ENCODE measurements around the gene AGRN.

AGRN gene

DNA sequence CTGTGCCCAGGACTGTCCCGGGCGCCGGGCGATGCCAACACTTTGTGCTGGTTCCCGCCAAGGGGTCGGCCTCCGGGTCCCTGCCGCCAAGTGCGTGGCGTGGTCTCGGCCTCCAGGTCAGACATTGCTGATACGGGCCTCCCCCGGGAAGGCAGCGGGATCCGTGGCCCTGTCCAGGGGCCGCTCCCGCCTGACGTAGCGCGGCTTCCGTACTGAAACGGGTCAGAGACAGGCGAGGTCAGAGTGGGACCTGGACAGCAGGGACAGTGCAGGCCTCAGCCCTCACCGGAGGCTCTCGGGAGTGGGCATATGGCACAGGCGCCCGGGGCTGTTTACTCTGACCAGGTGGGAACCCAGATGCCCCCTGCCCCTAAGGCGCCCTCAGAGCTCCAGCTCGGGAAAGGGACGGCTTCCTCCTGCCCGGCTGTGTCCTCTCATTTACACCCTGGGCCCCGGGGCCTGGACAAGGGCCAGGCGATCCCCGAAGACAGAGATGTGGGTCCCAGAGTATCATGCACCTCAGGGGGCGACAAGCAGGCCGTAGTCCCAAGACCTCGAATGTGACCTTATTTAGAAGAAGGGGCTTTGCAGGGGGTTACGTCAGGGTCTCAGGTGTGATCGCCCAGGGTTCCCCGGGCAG lies 63.0 kb downstream of the AGRN start:
- no peak for DNase-seq

DNA sequence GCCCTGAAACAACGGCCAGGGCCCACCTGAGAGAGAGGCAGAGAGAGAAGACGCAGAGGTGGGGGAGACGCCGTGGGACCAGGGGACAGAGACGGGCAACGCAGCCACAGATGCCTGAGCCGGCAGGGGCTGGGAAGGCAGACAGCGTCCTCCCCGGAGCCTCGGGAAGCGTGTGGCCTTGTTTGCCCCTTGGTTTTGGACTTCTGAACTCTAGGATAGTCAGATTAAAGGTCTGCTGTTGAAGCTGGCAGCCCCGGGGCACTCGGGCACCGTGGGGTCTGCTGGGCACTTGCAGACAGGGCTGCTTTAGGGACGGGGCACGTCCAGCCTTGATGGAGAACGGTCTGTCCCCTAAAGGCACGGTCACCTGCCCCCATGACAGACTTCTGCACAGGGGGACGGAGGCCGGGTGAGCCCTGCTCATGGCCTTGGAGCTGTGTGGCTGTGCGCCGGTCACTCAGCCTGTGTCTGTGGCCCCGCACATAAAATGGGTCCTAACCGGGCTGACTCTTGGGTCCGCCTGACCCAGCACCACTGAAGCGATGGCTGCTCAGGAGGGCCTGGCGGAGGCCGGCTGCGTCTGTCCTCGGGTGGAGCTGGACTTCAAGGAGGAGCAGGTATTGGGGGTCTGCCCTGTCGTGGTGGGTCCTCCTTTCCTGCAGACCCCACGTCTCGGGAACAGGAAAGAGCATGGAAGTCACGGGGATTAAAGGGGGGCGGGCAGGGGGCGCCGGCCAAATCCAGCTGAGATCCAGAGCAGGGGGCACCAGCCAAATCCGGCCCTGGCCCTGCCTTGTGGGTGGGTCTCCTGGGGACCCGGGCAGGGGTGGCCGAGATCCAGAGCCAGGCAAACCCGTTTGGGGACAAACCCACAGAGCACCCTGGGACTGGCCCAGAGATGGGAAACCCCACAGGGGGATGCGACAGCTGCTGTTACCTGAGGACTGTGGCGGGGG lies 63.8 kb downstream of the AGRN start:
- no peak for DNase-seq

DNA sequence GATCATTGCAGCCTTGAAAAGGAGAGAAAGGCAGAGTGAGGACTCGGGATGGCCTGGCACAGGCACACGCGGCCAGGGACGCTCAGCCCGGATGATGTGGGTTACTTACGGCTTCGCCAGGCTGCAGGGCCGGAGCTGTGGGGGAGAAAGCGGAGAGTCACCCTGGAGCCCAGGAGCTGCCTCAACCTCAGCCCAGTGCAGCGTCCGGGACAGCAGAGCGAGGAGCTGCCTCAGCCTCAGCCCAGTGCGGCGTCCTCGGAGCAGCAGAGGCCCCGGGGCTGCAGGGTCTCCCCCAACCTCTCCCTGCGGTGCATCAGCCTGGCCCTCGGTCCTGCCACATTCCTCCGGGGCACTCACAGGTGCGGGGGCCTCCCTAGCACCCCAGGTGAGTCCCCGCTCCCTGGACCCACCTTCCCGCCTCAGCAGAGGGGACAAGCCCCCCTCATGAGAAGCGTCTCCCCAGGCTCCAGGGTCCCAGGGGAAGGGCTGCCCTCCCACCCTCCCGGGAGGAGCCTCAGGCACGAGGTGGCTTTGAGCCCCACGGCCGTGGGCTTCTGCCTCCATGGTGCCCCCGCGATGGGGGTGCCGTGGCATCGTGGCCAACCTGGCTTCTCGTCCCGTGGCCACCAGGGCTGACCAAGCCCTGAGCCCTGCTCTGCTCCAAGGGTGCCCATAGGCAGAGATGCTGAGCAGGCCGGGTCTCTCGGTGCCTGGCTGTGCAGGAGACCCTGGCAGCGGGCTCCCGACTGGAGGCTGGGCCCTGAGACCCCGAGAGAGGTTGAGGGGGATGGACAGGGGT lies 64.7 kb downstream of the AGRN start:
- DNase-seq = no peak

DNA sequence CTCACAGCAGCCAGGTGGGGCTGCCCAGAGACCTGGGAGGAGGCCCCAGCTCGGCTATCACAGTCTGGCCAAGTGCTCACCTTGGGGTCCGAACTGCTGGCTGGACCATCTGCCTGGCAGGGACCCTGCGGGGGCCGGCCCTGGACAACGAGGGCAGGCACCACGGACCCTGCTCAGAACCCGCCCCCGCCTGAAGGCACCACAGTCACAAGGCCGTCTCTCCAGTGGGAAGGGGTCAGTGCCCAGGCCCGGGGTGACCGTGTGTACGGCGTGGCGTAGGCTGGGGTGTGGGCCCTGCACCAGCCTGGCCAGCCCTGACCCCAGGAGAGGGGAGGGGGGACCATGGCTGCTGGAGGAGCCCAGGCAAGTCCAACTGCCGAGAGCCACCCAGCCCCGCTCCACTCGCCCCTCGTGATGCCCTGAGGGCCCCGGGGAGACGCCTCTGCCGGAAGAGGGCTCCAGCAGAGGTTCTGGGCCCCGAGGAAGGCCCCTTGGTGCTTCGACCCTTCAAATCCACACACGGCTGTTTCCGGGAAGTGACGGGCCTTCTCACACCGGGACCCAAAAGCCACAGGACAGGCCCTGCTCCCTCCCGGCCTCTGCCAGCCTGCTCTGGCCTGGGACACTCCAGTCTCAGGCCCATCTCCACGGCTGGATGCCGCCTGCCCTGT lies 65.4 kb downstream of the AGRN start:
- DNase-seq = no peak

DNA sequence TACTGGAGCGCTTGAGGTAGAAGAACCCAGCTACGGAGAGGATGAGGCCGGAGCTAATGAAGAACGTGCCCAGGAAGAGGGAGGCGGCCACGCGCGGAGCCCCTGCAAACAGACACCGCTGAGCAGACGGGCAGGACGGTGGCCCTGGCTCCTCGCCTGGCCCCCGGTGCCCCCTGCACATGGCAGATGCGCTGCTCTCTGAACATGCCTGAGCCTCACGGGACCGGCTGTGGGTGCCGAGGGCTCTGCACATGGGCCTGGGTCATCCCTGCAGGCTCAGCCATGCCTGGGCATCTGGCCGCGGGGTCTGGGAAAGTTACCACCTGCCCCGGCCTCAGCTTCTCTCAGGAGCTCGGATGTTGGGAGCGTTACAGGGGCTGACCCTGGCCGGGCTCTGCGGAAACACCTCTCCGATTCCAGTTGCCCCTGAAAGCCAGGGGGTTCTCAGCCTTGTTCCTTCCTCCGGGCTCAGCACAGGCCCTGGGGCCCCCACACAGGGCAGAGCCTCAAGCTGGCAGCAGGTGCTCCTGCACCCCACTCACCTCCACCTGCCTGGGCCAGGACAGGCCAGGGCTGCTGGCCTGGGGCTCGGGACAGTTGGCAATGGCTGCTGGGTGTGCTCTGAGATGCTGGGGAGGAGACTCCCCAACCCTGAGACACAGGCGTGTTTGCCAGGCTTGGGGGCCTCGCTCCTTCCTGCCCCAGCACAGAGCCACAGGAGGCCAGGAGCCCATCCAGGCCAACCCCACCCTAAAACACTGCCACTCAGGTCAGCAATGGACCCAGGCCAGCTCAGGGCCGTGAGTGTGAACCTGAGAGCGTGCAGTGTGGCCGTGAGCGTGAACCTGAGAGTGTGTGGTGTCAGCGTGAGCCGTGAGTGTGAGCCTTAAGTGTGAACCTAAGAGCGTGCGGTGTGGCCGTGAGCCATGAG lies 66.3 kb downstream of the AGRN start:
- no peak for DNase-seq

DNA sequence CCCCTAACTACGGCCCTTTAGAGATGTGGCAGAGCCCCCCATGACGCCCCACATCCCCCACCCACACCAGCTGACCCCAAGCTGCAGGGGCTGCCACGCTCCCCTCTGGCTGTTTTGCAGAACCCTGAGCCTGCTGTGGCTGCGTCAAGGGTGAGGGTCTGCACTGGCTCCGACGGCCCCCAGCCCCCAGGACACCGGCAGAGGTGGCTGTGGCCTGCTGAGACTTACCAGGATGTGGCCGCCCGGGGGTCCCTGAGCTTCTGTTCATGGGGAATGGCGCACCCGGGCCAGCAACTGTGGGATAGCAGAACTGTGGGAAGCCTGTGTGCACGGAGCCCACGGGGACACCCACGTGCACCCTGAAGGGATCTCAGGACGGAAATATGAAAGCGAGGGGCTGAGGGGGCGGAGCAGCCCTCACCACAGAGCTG lies 67.0 kb downstream of the AGRN start:
- DNase-seq = no peak

DNA sequence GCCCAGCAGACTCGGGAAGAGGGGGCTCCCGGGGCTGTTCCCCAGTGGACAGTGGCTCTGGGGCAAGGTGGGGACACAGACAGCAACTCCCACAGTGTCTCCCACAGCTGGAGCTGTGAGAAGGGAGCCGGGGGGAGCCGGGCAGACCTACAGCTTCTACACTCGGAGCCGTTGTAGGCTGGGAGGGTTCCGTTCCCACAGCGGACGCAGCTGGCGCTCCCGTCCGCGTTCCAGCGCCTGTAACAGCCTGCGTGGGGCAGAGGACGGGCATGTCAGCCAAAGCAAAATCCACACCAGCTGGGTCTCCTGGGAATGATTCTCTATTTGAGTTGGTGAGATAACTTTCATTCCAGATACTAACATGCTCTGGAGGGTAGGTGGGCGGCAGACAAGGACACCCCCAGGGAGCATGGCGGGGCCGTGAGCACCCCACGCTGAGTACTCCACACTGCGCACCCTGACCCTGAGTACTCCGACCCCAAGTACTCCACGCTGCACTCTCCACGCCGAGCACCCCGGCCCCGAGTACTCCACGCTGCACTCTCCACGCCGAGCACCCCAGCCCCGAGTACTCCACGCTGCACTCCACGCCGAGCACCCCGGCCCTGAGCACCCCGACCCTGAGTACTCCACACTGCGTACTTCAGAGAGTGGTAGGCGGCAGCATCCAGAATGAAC lies 67.6 kb downstream of the AGRN start:
- no peak for DNase-seq

DNA sequence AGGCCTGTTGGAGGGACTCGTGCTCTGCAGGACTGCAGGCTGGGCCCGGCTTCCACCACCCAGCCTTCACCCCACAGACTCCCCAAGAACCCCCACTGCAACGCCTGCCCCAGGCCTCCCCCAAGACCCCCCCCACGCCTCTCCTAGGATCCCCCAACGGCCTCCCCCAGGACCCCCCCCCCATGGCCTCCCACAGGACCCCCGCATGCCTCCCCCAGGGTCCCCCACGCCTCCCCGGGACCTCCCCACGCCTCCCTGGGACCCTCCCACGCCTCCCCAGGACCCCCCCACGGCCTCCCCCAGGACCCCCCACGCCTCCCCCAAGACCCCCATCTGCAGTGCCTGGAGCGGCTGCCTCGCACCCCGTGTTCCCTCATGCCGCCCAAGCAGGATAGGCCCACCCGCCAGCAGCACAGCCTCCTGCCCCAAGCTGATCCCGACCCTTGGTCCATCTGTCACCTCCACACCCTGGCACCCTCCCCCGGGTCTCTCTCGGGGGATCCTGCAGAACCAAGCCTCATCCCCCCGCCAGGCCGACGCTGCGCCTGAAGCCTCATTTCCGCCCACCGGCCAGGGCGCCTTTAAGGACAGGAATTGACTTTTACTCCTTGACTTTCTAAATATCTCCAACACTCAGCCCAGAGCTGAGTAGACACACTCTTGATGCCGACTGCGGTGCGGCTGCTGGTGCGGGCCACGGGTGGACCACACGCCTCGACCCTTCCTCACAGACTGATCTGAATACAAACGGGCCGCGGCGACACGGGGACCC lies 68.3 kb downstream of the AGRN start:
- no peak for DNase-seq

DNA sequence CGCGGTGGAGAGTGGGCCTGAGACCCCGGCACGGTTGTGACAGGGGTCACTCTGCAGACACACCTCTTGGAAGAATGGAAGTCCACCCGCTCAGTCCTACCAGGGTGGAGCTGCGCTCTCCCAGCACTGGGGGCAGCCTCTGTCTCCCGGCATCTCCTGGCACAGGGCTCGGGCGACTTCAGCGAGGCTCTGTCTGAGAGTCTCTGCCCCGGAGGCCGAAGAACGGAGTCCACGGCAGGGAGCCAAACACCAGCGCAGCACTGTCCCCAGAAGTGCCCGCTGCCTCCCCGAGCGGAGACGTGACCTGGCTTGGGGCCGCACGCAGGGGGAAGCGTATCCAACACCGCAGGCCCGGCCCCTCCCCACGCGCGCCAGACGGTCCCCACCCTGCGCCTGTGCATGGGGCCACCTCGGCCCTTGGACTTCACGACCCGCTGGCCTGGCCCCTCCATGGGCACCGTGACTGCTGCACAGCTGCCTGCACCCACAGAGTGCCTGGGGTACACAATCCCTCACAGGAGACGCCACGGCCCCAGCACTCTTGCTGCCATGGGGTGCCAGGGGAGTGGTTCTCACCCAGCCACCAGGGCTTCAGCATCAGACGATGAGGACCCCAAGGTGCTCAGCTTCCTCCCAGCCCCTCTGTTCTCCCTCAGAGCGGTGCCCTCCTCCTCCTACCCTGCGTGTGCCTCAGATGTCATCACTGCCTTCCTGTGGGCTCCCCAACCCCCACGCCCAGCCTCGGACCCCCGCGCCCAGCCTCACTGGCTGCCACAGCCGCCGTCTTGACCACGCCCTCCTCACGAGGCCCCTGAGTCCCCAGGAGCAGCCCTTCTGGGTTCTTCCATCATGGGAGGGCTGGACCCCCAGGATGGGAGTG lies 69.1 kb downstream of the AGRN start:
- DNase-seq = no peak

DNA sequence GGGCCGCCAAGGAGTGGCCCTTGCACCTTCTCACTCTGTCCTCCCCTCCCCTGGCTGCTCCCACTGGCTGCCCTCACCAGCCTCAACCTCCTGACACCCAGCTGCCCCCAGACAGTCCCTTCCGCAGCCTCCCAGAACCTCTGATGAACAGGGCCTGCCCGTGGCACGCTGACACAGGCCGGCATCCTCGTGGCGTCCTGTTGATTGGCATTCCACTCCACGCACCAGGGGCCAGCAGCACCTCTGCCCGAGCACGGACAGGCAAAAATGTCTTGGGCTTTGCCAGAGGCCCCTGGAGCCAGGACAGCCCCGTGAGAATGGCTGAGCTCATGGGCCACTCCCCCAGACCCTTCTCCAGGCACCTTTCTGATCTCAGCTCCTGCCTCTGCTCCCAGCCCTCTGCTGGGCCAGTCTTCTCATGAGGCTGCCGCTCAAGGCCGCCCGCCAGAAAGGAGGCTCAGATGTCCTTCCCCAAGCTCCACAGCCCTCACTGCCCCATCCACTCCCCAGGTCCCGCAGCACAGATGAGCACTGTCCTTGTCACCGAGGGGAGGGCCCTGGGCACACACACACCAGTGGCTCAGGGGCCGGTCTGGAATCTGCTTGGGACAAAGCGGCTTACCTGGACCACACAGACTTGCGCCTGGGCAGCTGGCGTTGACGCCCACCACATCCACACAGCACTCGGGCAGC lies 70.0 kb downstream of the AGRN start:
- no peak for DNase-seq

DNA sequence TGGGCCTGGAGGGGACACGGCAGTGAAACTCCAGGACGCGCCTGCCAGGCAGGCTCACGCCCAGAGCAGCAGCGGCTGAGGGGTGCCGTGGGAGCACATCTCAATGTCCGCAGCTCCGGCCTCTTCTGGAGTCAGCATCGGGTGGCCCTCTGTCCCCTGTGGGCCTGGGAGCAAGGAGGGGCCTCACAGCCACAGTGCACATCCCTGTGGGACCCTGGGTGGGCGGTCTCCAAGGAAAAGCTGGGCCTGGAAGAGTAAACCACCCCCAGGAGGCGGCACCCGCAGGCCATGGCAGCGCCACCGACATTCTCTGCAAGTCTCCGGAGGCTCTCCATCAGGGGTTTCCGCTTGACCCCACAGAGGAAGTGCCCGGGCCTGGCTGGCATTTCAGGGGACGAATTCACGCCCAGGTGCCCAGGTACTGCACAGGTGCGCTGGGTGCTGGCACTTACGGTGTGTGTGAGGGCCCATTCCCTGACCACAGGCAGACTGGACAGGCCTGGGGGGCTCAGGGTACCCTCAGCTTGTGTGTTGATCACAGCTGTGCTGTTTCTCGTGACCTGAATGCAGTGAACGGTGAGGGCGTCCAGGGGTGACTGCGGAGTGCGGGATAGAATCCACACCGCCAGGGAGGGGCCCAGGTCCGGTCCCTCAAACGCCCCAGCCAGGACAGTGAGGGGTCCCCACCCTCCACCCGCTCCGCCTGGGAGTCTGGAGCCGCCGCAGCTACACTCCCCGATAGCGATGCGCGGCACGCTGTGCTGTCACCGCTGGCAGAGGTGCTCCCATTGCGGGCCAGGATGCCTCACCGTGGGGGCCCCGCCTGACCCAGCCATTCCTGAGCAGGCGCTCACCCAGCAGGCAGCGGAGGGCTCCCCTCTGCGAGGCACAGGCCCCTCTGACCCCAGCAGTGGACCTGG lies 70.8 kb downstream of the AGRN start:
- DNase-seq = no peak

DNA sequence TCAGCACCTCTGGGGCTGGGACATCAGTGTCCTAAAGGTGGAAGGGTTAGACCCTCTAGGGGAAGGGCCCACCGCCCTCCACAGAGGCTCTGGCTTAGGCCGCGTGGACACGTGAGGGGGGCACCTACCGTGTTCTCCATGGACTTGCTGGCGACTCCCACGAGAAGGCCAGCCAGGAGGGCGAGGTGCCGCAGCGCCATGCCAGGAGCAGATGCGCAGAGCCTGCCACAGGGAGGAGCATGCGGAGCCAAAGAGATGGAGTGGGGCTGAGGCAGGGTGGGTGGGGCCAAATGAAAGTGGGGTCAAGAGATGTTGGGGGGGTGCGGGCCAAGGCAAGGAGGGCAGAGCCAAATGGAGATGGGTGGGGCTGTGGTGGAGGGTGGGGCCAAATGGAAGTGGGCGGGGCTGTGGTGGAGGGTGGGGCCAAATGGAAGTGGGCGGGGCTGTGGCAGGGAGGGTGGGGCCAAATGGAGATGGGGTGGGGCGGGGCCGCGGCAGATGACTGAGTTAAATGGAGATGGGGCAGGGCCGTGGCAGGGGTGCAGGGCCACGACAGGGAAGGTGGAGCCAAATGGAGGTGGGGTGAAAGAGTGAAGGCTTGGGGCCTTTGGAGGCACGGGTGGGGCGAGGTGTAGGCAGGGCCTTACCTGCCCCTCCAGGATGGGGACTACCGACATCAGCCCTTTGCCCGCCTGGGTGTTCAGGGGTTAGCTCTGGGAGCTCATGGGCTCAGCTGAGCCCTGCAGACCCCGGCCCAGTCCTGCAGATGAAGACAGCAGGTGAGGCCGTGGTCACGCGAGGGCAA lies 71.6 kb downstream of the AGRN start:
- no peak for DNase-seq

DNA sequence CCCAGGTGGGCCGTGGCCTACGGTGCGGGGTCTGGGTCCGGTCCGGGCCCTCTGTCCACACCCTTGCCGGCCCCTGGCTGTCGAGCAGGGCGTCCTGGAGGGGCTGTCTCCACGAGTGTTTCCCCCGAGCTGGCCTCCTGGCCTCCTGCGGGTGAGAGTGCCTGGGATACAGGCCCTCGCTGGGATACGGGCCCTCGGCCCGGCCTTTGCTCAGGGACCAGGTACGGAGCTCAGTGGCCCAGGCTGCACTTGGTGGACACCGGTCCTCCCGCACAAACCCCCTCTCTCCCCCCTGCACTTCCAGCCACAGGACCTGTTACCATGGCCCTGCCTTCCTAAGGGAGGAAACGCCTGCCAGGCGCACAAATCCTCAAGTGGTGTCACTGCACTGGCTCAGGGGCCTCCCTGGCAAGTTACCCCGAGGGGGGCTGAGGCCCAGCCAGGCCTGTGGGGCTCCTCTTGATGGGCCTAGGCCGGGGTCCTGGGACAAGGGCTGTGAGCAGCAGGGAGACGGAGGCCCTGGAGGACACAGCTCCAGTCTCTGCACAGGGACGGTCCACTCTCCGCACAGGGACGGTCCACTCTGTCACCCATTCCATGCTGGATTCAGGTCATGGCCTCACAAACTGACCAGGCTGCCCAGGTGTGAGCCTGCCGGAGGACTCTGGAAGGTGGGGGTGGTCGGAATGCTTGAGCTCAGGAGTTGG lies 72.4 kb downstream of the AGRN start:
- DNase-seq = no peak

DNA sequence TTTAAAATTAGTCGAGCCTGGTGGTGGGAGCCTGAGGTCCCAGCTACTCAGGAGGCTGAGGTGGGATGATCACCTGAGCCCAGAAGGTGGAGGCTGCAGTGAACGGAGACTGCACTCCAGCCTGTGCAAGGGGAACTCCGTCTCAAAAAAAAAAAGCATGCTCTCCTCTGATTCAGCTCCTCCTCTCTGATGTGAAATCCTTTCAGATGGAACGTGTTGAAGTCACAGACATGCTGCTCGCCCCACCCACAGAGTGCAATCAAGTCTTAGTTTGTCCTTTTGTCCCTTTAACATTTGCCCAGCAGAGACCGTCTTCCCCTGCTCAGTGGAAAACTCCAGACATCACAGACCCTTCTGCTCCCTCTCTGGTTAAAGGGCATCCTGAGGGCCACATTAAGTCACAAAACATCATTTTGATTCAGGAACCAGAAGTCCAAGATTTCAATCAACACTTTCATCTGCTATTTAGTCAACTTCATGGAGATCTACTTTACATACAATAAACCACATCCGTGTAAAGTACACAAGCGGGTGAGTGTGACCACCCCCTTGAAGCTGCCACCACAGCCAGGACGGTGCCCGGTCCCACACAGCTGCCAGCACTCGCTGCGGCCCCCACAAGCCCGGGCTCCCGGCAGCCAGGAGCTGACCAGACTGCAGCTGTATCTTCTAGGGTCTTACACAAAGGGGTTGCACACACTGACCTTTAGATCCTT lies 73.1 kb downstream of the AGRN start:
- no peak for DNase-seq

DNA sequence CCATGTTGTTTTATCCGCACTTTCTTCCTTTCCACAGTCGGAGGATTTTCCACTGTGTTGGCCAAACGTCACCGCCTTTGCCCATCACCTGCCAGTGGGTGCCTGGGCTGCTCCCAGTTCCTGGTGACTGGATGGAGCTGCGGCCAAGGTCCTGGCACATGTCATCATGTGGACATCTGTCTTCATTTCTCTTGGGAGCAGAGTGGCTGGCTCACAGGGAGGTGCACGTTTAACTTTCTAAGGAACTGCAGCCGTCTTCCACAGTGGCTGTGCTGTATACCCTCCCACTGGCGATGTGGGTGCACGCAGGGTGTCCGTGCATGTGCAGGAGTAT lies 73.7 kb downstream of the AGRN start:
- DNase-seq = no peak

Data from CD4-positive, alpha-beta T cell treated with Interferon alpha-2 for 1 hour (primary cell).